PC-9 (cell line): ENCODE results near the gene HBQ1. TPM values are rescaled to one million over a fixed set of nuclear protein-coding genes. Genes with fewer than 3 reads are reported as not detected.
A peak's percentile ranks its signal among the peaks of the same experiment; 100 is the strongest.

Source experiments
- BruUV-seq: library from RNA; stranded (reverse); fragments of 400-500 nt; replicated peaks from 2 replicates; lab custom pipeline; 2021; lab: Mats Ljungman, UMichigan
- CTCF ChIA-PET: fragments of 300-600 bp; sonication (Branson Sonifier 250); formaldehyde crosslinking; loops from one replicate; lab custom pipeline; 2022; ENCODE audit warnings: antibody characterized with exemption; lab: Charles Lee
- POLR2A ChIA-PET: fragments of 300-600 bp; sonication (Branson Sonifier 250); formaldehyde crosslinking; loops from one replicate; lab custom pipeline; 2022; ENCODE audit warnings: antibody characterized with exemption; ENCODE audit not compliant: unreplicated experiment; lab: Charles Lee
- DNase-seq, 2 experiments: peaks; one replicate each; pipeline versions ENCODE4 v3.0.0 to v3.0.0-alpha.2; 2015 to 2022; ENCODE audit warnings: mixed read lengths in 1 of 2
- H2AFZ ChIP-seq: fragments of 200-600 bp; sonication (generic); 2 replicates; pipeline ENCODE4 v1.8.1; 2017; ENCODE audit warnings: antibody characterized with exemption
- H3F3A ChIP-seq: fragments of 200-600 bp; sonication (generic); 2 replicates; pipeline ENCODE4 v1.8.1; 2017; ENCODE audit warnings: antibody characterized with exemption, mild to moderate bottlenecking, low read depth; ENCODE audit not compliant: insufficient read depth
- H3K27ac ChIP-seq: fragments of 200-600 bp; sonication (generic); 2 replicates; pipeline ENCODE4 v1.6.1; 2016; ENCODE audit warnings: mixed run types
- H3K27me3 ChIP-seq: fragments of 200-600 bp; sonication (generic); 2 replicates; pipeline ENCODE4 v1.6.1; 2016; ENCODE audit warnings: low read depth, mixed run types; ENCODE audit not compliant: insufficient read depth
- H3K36me3 ChIP-seq: fragments of 200-600 bp; sonication (generic); 2 replicates; pipeline ENCODE4 v1.6.1; 2016; ENCODE audit warnings: low read depth, mixed run types
- H3K4me1 ChIP-seq: fragments of 200-600 bp; sonication (generic); replicated peaks from 2 replicates; pipeline ENCODE4 v1.6.1; 2016; ENCODE audit warnings: mixed run types; ENCODE audit not compliant: insufficient read depth
- H3K4me2 ChIP-seq: fragments of 200-600 bp; sonication (generic); 2 replicates; pipeline ENCODE4 v1.6.1; 2017; ENCODE audit warnings: mixed run types
- H3K4me3 ChIP-seq: fragments of 200-600 bp; sonication (generic); 2 replicates; pipeline ENCODE4 v1.6.1; 2016; ENCODE audit warnings: mixed run types
- H3K79me2 ChIP-seq: fragments of 200-600 bp; sonication (generic); 2 replicates; pipeline ENCODE4 v1.6.1; 2017; ENCODE audit warnings: low read depth, mixed run types
- H3K9me2 ChIP-seq: fragments of 200-600 bp; sonication (generic); 2 replicates; pipeline ENCODE4 v1.8.1; 2017; ENCODE audit warnings: mild to moderate bottlenecking; ENCODE audit not compliant: insufficient read depth
- H3K9me3 ChIP-seq: fragments of 200-600 bp; sonication (generic); 2 replicates; pipeline ENCODE4 v1.8.1; 2016; ENCODE audit warnings: low read depth; ENCODE audit not compliant: insufficient read depth
- H4K20me1 ChIP-seq: fragments of 200-600 bp; sonication (generic); 2 replicates; pipeline ENCODE4 v1.8.1; 2017; ENCODE audit not compliant: insufficient read depth
- CTCF ChIP-seq: fragments of 200-600 bp; sonication (generic); conservative IDR thresholded peaks from 2 replicates; pipeline ENCODE4 v1.6.1; 2017; ENCODE audit warnings: mixed run types, antibody characterized with exemption, mild to moderate bottlenecking, moderate library complexity
- EZH2 ChIP-seq: fragments of 200-600 bp; sonication (generic); IDR thresholded peaks from 2 replicates; pipeline ENCODE4 v1.8.0; 2017; ENCODE audit warnings: antibody characterized with exemption, low read depth
- intact Hi-C: fragments of 100-400 bp; cut with micrococcal nuclease; formaldehyde crosslinking; loops from one replicate; pipeline ENCODE4 v1.10.0; 2022; ENCODE audit not compliant: unreplicated experiment
- total RNA-seq: library from RNA; stranded (reverse); gene quantifications from 2 replicates; pipeline ENCODE4 v1.2.3, GENCODE V29; 2021

Gene HBQ1
- total RNA-seq, 1 experiment from 2014 or later: not detected

GRCh38 chr16:133716-134115 lies 46.5 kb upstream of the HBQ1 start:
- no peak for TF ChIP-seq EZH2
- TF ChIP-seq CTCF: no peak
- Histone ChIP-seq H3K9me3 (no peaks in the 10 kb centered on the region), H3K4me3 (no peak overlapping the region), H3K4me1 (peaks cover 7% of the 10 kb centered on the region; the same call in 1 of the 2 replicates), H2AFZ (no peak overlapping the region), H3K36me3 (no peaks in the 10 kb centered on the region), H3K79me2 (peaks cover 53% of the 10 kb centered on the region), H3K27ac (no peak overlapping the region), H3K4me2 (no peak overlapping the region), H4K20me1 (peaks cover 9% of the 10 kb centered on the region), H3K27me3 (no peaks in the 10 kb centered on the region), H3F3A (peaks cover 7% of the 10 kb centered on the region; the same call in 1 of the 2 replicates), H3K9me2 (no peaks in the 10 kb centered on the region)
- BruUV-seq: no TSS peak
- ChIA-PET POLR2A (no interaction called here), CTCF (interaction anchor here (1.2 kb wide), 1 partner anchor 219 kb away, joined by 3 read pairs; no protein-coding TSS in a partner anchor)
- intact Hi-C loops: no loop called here
- DNase-seq: no peak

- H3K27me3 ChIP-seq: no peaks in the 10 kb centered on the region
- DNase-seq: peak in 1 of 2 experiments; percentile 28
- no TSS peak for BruUV-seq
- H3K36me3 ChIP-seq: no peaks in the 10 kb centered on the region
- no peaks in the 10 kb centered on the region for H3K9me3 ChIP-seq
- no peaks in the 10 kb centered on the region for H3K9me2 ChIP-seq
- peaks cover 19% of the 10 kb centered on the region; the same call in 1 of the 2 replicates for H3F3A ChIP-seq
- TF ChIP-seq CTCF: no peak
- TF ChIP-seq EZH2: no peak
- H3K79me2 ChIP-seq: peaks cover 42% of the 10 kb centered on the region
- H2AFZ ChIP-seq: peak overlapping the region; percentile 90
- no peaks in the 10 kb centered on the region for H4K20me1 ChIP-seq
- H3K4me2 ChIP-seq: peak overlapping the region; percentile 76
- H3K4me3 ChIP-seq: peak overlapping the region; percentile 88
- H3K4me1 ChIP-seq: peaks cover 7% of the 10 kb centered on the region; the same call in 1 of the 2 replicates
- H3K27ac ChIP-seq: peak overlapping the region; percentile 66
- ChIA-PET CTCF (interaction anchor here (0.6 kb wide), 1 partner anchor 11 kb away, joined by 3 read pairs; no protein-coding TSS in a partner anchor), POLR2A (interaction anchor here (0.5 kb wide), 1 partner anchor 215 kb away, joined by 3 read pairs; no protein-coding TSS in a partner anchor)
- intact Hi-C loops: no loop called here
These were observed 42.2 kb upstream of the HBQ1 start for GRCh38 chr16:138049-138417.

- no peaks in the 10 kb centered on the region for H4K20me1 ChIP-seq
- CTCF ChIA-PET: no interaction called here
- intact Hi-C loops: no loop called here
- peaks cover 7% of the 10 kb centered on the region; the same call in 1 of the 2 replicates for H3K4me1 ChIP-seq
- POLR2A ChIA-PET: interaction anchor here (0.6 kb wide), 1 partner anchor 357 kb away, joined by 13 read pairs; no protein-coding TSS in a partner anchor
- no peak overlapping the region for H2AFZ ChIP-seq
- no peaks in the 10 kb centered on the region for H3K27me3 ChIP-seq
- H3K9me3 ChIP-seq: no peaks in the 10 kb centered on the region
- no peaks in the 10 kb centered on the region for H3K36me3 ChIP-seq
- peaks cover 18% of the 10 kb centered on the region; the same call in 1 of the 2 replicates for H3F3A ChIP-seq
- BruUV-seq: no TSS peak
- H3K79me2 ChIP-seq: peaks cover 28% of the 10 kb centered on the region
- no peak for DNase-seq
- no peak overlapping the region for H3K4me2 ChIP-seq
- no peaks in the 10 kb centered on the region for H3K9me2 ChIP-seq
- H3K27ac ChIP-seq: no peak overlapping the region
- H3K4me3 ChIP-seq: no peak overlapping the region
- TF ChIP-seq EZH2 (no peak), CTCF (no peak)
These were observed 39.9 kb upstream of the HBQ1 start for GRCh38 chr16:140175-140857.
